ENCODE measurements around the gene UBE2G2. TPM values are rescaled to one million over a fixed set of nuclear protein-coding genes. Genes with fewer than 3 reads are reported as not detected.

UBE2G2 gene
- total RNA-seq, 1 donor = 90.0 TPM

Other genes with a start within 250 kb of the UBE2G2 start
- gene KRTAP10-3, start 243.0 kb downstream of the UBE2G2 start, total RNA-seq = not detected
- not detected for gene KRTAP10-4, start 228.1 kb downstream of the UBE2G2 start, total RNA-seq
- gene KRTAP10-5, start 221.2 kb downstream of the UBE2G2 start, total RNA-seq = not detected
- not detected for gene KRTAP10-6, start 209.3 kb downstream of the UBE2G2 start, total RNA-seq
- not detected for gene KRTAP10-7, start 201.2 kb downstream of the UBE2G2 start, total RNA-seq
- not detected for gene KRTAP10-8, start 189.7 kb downstream of the UBE2G2 start, total RNA-seq
- not detected for gene KRTAP10-9, start 174.7 kb downstream of the UBE2G2 start, total RNA-seq
- not detected for gene KRTAP10-10, start 164.5 kb downstream of the UBE2G2 start, total RNA-seq
- gene KRTAP10-11, start 155.4 kb downstream of the UBE2G2 start, total RNA-seq = not detected
- not detected for gene KRTAP12-4, start 147.2 kb downstream of the UBE2G2 start, total RNA-seq
- not detected for gene KRTAP12-3, start 143.9 kb downstream of the UBE2G2 start, total RNA-seq
- gene KRTAP12-2, start 134.9 kb downstream of the UBE2G2 start, total RNA-seq = not detected
- gene KRTAP12-1, start 119.7 kb downstream of the UBE2G2 start, total RNA-seq = not detected
- gene KRTAP10-12, start 104.6 kb downstream of the UBE2G2 start, total RNA-seq = not detected
- not detected for gene TSPEAR, start 90.2 kb downstream of the UBE2G2 start, total RNA-seq
- 86.3 TPM for gene SUMO3, start 16.2 kb upstream of the UBE2G2 start, total RNA-seq
- gene PTTG1IP, start 71.9 kb upstream of the UBE2G2 start, total RNA-seq = 71.9 TPM
- 761 TPM for gene ITGB2, start 119.1 kb upstream of the UBE2G2 start, total RNA-seq
- 5.2 TPM for gene SLX9, start 138.2 kb upstream of the UBE2G2 start, total RNA-seq

All from mononuclear cell (primary cell).